Measurements from ENCODE around the gene CLTB. TPM values are rescaled to one million over a fixed set of nuclear protein-coding genes. Genes with fewer than 3 reads are reported as not detected.

The CLTB gene
- total RNA-seq, 1 donor from 2014 or later: 117 TPM

- H3K27ac ChIP-seq (ENCODE audit: low read depth, low read length): no peak overlapping the region
- no peak overlapping the region for H3K9ac ChIP-seq (ENCODE audit: low read length)
- Mint-ChIP-seq H3K4me3 (ENCODE audit: unreplicated experiment) (no peak overlapping the region), H3K9me3 (ENCODE audit: unreplicated experiment) (no peaks in the 10 kb centered on the region), H3K27ac (ENCODE audit: unreplicated experiment) (no peak overlapping the region), H3K4me1 (ENCODE audit: low read depth, unreplicated experiment) (peaks cover 9% of the 10 kb centered on the region), H3K27me3 (ENCODE audit: low read depth, unreplicated experiment) (no peaks in the 10 kb centered on the region), H3K36me3 (ENCODE audit: low read depth, unreplicated experiment) (peaks cover 9% of the 10 kb centered on the region)
- FAIRE-seq (no peak), DNase-seq (ENCODE audit: low read depth) (no peak)
- H3K79me2 ChIP-seq (ENCODE audit: insufficient read depth, low read length): no peaks in the 10 kb centered on the region
- no peaks in the 10 kb centered on the region for H4K20me1 ChIP-seq (ENCODE audit: insufficient read depth, low read length)
- H3K4me2 ChIP-seq (ENCODE audit: low read length): no peak overlapping the region
- no peaks in the 10 kb centered on the region for H3K27me3 ChIP-seq (ENCODE audit: insufficient read depth, low read length)
- H3K4me1 ChIP-seq (ENCODE audit: insufficient read depth, low read length): no peaks in the 10 kb centered on the region
- no peaks in the 10 kb centered on the region for H3K36me3 ChIP-seq (ENCODE audit: insufficient read depth, low read length)
- TF ChIP-seq EZH2 (IDR thresholded peaks at IDR 0.05; ENCODE audit: insufficient read depth, low read length) (no peak), CTCF (IDR thresholded peaks at IDR 0.05; ENCODE audit: insufficient read depth, low read depth, low read length) (no peak)
- H3K9me3 ChIP-seq (ENCODE audit: insufficient read depth, low read depth, low read length): no peaks in the 10 kb centered on the region
- no peak overlapping the region for H3K4me3 ChIP-seq (ENCODE audit: insufficient read depth, low read depth, low read length)
- no peak overlapping the region for H2AFZ ChIP-seq (ENCODE audit: low read depth, low read length)
Measured at GRCh38 chr5:176400382-176401156, 15.8 kb downstream of the CLTB start.

DNA sequence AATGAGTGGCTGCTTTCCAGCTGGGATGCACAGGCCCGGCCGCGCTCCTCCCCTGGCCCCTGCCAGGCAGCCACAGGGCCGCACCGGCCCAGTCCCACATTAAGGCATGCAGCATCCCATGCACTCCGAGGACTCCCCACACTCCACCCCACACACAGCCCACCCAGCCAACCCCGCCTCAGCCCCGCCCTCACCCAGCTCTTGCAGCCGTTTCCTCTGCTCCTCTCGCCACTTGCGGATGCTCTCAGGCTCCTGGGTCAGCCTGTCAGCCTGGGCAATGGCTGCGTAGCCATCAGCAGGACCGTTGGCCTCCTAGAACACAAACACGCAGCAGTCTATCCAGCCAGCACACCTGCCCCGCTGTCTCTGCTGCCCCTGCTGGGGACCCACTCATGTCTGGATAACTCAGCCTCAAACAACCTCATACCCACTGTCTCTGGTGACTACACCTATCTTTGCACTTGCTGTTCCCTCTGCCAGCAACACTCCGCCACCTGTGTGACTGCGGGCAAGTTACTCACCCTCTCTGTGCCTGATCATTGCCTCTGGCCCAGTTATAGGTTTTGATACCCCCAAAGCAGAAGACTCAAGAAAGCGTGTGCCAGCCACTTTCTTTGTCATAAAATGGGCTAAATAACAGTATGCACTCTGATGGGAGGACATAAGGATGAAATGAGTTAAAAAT, 18.5 kb downstream of the CLTB start:
- no peaks in the 10 kb centered on the region for H4K20me1 ChIP-seq (ENCODE audit: insufficient read depth, low read length)
- no peak overlapping the region for H3K4me3 ChIP-seq (ENCODE audit: insufficient read depth, low read depth, low read length)
- TF ChIP-seq EZH2 (IDR thresholded peaks at IDR 0.05; ENCODE audit: insufficient read depth, low read length): no peak
- TF ChIP-seq CTCF (IDR thresholded peaks at IDR 0.05; ENCODE audit: insufficient read depth, low read depth, low read length): no peak
- H3K79me2 ChIP-seq (ENCODE audit: insufficient read depth, low read length): no peaks in the 10 kb centered on the region
- H3K4me3 Mint-ChIP-seq (ENCODE audit: unreplicated experiment): no peak overlapping the region
- no peak overlapping the region for H3K4me2 ChIP-seq (ENCODE audit: low read length)
- no peak overlapping the region for H3K27ac Mint-ChIP-seq (ENCODE audit: unreplicated experiment)
- no peaks in the 10 kb centered on the region for H3K27me3 Mint-ChIP-seq (ENCODE audit: low read depth, unreplicated experiment)
- DNase-seq (ENCODE audit: low read depth) (no peak), FAIRE-seq (no peak)
- H3K4me1 Mint-ChIP-seq (ENCODE audit: low read depth, unreplicated experiment): peaks cover 9% of the 10 kb centered on the region
- no peaks in the 10 kb centered on the region for H3K27me3 ChIP-seq (ENCODE audit: insufficient read depth, low read length)
- no peak overlapping the region for H2AFZ ChIP-seq (ENCODE audit: low read depth, low read length)
- H3K9me3 Mint-ChIP-seq (ENCODE audit: unreplicated experiment): no peaks in the 10 kb centered on the region
- H3K27ac ChIP-seq (ENCODE audit: low read depth, low read length): no peak overlapping the region
- peaks cover 9% of the 10 kb centered on the region for H3K36me3 Mint-ChIP-seq (ENCODE audit: low read depth, unreplicated experiment)
- H3K36me3 ChIP-seq (ENCODE audit: insufficient read depth, low read length): no peaks in the 10 kb centered on the region
- H3K9me3 ChIP-seq (ENCODE audit: insufficient read depth, low read depth, low read length): no peaks in the 10 kb centered on the region
- H3K4me1 ChIP-seq (ENCODE audit: insufficient read depth, low read length): no peaks in the 10 kb centered on the region
- H3K9ac ChIP-seq (ENCODE audit: low read length): no peak overlapping the region

DNA sequence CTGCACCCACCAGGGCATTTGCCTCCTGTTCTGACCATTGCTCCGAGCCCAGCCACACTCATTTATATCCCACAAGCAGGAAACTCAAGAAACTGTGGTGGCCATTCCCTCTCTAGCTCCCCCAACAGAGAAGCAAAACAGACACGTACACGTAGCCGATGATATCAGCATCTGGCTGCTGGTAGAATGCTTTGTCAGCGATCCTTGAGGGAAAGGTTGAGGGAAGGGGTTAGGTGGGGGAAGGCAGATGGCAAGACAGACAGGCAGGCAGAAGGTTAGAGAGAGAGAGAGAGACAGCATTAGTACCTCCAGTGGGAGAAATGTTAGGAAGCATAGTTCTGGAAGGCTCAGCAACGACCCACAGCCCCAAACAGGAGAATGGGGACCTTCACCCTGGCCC, 20.0 kb downstream of the CLTB start:
- Histone ChIP-seq H3K9me3 (ENCODE audit: insufficient read depth, low read depth, low read length) (no peaks in the 10 kb centered on the region), H3K27me3 (ENCODE audit: insufficient read depth, low read length) (no peaks in the 10 kb centered on the region), H3K36me3 (ENCODE audit: insufficient read depth, low read length) (peaks cover 4% of the 10 kb centered on the region), H3K4me1 (ENCODE audit: insufficient read depth, low read length) (no peaks in the 10 kb centered on the region), H4K20me1 (ENCODE audit: insufficient read depth, low read length) (no peaks in the 10 kb centered on the region), H3K79me2 (ENCODE audit: insufficient read depth, low read length) (no peaks in the 10 kb centered on the region), H3K27ac (ENCODE audit: low read depth, low read length) (no peak overlapping the region), H3K4me3 (ENCODE audit: insufficient read depth, low read depth, low read length) (no peak overlapping the region), H3K4me2 (ENCODE audit: low read length) (no peak overlapping the region), H2AFZ (ENCODE audit: low read depth, low read length) (no peak overlapping the region), H3K9ac (ENCODE audit: low read length) (no peak overlapping the region)
- H3K36me3 Mint-ChIP-seq (ENCODE audit: low read depth, unreplicated experiment): peaks cover 9% of the 10 kb centered on the region
- no peak for TF ChIP-seq CTCF (IDR thresholded peaks at IDR 0.05; ENCODE audit: insufficient read depth, low read depth, low read length)
- TF ChIP-seq EZH2 (IDR thresholded peaks at IDR 0.05; ENCODE audit: insufficient read depth, low read length): no peak
- H3K4me1 Mint-ChIP-seq (ENCODE audit: low read depth, unreplicated experiment): peaks cover 9% of the 10 kb centered on the region
- FAIRE-seq (no peak), DNase-seq (ENCODE audit: low read depth) (no peak)
- peak overlapping the region; percentile 58 for H3K4me3 Mint-ChIP-seq (ENCODE audit: unreplicated experiment)
- H3K27me3 Mint-ChIP-seq (ENCODE audit: low read depth, unreplicated experiment): no peaks in the 10 kb centered on the region
- peak overlapping the region; percentile 95 for H3K27ac Mint-ChIP-seq (ENCODE audit: unreplicated experiment)
- H3K9me3 Mint-ChIP-seq (ENCODE audit: unreplicated experiment): no peaks in the 10 kb centered on the region
